CD4-positive, alpha-beta T cell treated with Interleukin-15 for 4 hours (primary cell): ENCODE measurements around the gene DHRS13.
A peak's percentile ranks its signal among the peaks of the same experiment; 100 is the strongest.

Source experiments
- DNase-seq: peaks from one replicate; pipeline ENCODE4 v3.0.0-alpha.2; 2020; ENCODE audit warnings: low spot score

Gene DHRS13, protein sequence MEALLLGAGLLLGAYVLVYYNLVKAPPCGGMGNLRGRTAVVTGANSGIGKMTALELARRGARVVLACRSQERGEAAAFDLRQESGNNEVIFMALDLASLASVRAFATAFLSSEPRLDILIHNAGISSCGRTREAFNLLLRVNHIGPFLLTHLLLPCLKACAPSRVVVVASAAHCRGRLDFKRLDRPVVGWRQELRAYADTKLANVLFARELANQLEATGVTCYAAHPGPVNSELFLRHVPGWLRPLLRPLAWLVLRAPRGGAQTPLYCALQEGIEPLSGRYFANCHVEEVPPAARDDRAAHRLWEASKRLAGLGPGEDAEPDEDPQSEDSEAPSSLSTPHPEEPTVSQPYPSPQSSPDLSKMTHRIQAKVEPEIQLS

DNA sequence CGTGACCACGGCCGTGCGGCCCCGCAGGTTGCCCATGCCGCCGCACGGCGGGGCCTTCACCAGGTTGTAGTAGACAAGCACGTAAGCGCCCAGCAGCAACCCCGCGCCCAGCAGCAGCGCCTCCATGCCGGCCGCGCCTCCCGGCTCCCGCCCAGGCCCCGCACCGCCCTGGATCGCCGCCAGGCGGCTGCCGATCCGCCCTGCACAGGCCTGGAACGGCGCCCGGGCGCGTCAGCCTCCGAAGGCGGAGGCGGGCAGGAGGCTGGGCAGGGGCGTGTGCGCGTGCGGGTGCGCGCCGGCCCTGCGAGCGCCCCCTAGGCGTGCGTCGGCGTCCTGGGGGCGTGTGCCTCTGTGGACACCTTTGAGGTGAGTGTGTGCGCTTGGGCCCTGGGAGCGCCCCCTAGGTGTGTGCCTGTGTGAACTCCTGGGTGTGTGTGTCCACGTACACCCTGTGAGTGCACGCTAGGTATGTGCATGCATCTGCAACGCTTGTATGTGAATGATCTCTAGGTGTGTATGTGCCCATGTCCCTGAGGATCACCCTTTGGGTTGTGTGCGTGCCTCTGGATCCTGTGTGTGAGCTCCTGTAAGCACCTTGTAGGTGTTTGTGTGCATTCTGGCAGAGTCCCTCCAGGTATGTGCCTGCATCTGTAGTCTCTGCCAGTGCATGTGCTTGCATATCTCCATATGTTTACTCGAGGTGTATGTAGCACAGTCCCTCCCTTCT is at the start of gene DHRS13:
Gene DHRS13, minus strand, starts transcription at position 261 of the 727 bp plus-strand sequence. Its CDS starts 135 bp downstream, at position 126.
- DNase-seq: peak; percentile 96

- DNase-seq: peak; percentile 99
Observed at GRCh38 chr17:28951991-28952975, 49.4 kb upstream of the DHRS13 start.

- peak; percentile 100 for DNase-seq
Observed at GRCh38 chr17:28951428-28951990, 48.6 kb upstream of the DHRS13 start, which contains the start of gene PHF12. Gene PHF12, minus strand, starts transcription at chr17:28951518. Its CDS starts 558 bp downstream, at chr17:28950960.

GRCh38 chr17:28950752-28951427 is 48.0 kb upstream of the DHRS13 start:
- no peak for DNase-seq

DNA sequence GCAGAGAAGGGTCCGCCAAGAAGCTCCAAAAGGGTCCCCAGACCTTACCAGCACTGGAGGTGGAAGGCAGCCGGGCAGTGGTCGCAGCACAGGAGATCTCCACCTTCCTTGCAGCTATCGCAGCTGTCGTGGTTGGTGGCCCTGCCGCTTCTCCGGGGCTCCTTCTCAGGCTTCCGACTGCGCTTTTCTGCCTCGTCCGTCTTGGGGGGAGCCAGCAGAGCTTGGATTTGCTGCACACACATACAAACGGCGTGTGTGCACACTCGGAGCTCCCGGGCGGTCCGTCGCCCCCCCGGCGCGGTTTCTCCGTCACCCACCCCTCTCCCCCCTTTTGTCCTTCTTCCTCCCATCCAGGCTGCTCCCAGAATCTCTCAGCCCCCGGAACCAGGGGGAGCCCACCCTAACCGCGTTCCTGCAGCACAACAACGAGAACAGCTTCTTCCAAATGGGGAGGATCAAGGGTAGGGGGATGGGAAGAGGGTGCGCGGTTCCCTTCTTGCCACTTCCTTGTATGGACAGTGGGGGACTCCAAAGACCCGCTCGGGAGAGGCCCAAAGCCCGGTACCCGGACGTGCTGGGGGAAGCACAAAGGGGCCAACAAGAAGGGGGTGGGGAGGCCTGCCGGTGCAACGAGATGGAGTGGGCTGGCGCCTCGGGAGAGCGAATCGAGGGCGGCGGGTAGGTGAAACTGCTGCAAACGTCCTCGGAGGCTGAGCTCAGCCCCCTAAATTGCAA is 47.3 kb upstream of the DHRS13 start:
- peak; percentile 35 for DNase-seq

GRCh38 chr17:28949185-28950016 is 46.5 kb upstream of the DHRS13 start:
- DNase-seq: peak; percentile 28

DNA sequence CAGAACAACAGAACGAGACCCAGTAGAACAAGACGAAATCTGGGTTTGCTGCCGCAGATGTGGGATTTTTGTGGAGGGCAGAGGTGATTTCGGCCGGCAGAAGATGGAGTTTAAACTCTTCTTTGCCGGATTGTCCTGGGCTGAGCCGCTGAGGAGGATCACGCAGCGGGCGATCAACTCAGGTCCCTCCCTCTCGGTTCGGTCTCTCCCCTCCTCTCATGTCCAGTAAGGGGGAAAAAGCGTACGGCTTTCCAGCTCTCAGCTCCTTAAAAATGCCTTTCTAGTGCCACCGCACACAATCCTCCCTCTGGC is 46.0 kb upstream of the DHRS13 start:
- no peak for DNase-seq

DNA sequence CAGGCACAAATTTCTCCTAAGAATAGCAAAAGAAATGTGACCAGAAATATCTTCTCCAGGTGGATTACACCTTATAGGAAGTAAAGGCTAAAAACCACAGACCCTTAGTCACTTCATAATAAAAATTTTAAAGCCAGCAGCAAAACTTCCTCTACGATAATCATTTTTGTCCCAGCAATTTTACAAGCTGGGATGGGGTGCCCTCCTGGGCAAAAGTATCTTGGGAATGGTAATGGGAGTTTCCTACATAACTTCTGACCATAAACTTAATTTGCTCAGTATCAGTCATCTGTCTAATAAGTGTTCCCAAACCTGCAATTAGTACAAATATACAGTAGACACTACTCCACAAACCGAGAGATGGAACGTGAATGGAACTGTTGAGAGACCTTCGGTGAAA is 45.5 kb upstream of the DHRS13 start:
- no peak for DNase-seq

DNA sequence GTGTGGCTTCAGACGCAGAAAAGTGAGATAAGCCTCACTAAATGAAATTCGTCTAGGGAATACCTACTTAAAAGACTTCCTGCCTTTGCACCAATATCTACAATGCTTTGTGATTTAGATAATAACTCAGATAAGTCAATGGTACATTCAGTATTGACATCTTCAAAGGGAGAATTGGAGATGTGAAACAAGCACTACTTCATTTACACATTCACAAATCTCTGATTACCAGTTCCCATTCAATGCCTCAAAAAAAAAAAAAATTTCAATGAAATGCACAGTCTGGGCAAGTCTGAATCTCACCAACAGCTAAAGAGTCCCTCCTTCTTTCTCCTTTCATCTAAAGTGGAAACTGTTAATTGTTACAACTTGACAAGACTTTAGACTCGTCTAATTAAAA is 44.8 kb upstream of the DHRS13 start:
- no peak for DNase-seq

- peak; percentile 18 for DNase-seq
Observed at GRCh38 chr17:28946239-28946638, 43.4 kb upstream of the DHRS13 start.

DNA sequence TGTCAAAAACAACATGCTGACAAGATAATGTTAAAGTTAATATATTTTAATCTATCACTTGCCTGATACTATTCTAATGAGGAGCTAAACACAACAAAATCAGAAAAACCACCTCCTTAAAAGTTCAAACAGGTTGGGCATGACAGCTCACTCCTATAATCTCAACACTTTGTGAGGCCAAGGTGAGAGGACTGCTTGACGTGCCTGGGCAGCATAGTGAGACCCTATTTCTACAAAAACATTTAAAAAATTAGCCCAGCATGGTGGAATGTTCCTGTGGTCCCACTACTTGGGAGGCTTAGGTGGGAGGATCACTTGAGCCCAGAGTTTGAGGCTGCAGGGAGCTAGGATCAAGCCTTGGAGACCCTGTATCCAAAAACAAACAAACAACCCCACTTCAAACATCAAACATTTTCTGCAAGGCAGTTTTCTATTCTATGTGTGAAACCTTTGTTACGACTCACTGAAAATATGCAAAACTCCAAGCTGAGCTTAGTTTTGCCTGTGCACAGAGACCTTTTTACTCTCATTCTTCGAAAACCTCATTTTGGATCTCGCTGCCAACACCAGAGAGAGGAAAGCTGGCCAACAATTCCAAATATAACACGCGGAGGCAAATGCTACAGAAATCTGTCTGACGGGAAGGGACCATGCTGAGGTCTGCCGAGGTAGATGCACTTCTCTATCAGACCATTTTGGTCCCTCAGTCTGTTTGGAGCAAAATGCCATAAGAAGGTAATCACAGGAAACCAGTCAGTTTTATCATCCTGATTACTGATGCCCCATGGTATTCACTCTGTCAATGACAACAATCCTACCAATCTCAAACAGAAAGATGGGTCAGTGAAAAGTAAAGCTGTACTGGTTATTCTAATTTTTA is 42.2 kb upstream of the DHRS13 start:
- no peak for DNase-seq

DNA sequence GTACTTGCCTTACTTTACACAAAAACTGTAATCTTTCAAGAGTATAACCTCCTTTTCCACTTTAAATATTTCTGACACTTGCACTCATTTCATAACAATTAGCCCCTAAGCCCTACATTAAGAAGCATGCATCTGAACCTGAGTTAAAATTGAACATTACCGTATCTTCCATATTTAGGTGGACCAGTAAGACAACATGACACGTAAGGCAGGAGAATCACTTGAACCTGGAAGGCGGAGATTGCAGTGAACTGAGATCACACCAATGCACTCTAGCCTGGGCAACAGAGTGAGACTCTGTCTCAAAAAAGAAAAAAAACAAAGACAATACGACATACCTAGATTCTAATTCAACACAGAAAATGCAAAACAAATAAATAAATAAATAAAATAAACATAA is 41.5 kb upstream of the DHRS13 start:
- DNase-seq: no peak

DNA sequence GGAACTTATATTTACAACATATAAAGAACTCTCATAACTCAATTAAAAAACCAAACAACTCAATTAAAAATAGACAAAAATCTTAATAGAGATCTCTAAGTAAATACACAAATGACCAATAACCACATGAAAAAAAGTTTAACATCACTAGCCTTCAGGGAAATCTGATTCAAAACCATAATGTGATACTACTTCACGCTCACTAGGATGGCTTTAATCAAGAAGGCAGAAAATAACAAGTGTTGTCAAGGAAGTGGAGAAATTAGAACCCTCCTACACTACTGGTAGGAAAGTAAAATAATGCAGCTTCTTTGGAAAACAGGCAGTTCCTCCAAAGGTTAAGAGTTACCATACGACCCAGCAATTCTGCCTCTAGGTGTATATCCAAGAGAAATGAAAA is 40.0 kb upstream of the DHRS13 start:
- no peak for DNase-seq

- no peak for DNase-seq
Observed at GRCh38 chr17:28941251-28941650, 38.4 kb upstream of the DHRS13 start.

DNA sequence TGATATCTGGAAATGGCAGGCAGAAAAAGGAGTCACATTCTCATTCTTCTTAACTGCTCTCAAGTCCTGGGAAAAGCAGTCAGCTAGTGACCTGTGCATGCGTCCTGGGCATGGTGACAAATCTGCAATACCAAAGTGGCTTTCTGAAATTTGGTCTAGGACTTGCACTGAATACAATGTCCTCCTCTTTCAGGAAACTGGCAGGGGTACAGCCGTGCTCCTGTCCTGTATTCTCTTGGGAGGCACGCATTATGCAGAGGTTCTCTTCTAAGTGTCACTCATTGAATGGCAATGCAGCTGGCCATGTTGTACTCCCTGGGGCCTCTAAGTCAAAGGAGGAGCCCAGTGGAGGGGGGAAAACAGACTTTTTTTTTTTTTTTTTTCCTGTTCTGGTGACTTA is 37.8 kb upstream of the DHRS13 start:
- no peak for DNase-seq

- no peak for DNase-seq
Observed at GRCh38 chr17:28940142-28940541, 37.3 kb upstream of the DHRS13 start.

GRCh38 chr17:28938552-28938951 is 35.7 kb upstream of the DHRS13 start:
- no peak for DNase-seq

- no peak for DNase-seq
Observed at GRCh38 chr17:28937044-28937729, 34.3 kb upstream of the DHRS13 start.
